ENCODE data around the gene MAP6D1. TPM values are rescaled to one million over a fixed set of nuclear protein-coding genes. Genes with fewer than 3 reads are reported as not detected.
A peak's percentile ranks its signal among the peaks of the same experiment; 100 is the strongest.

Gene MAP6D1
- total RNA-seq, result 10 to 100 TPM; 10.7 to 17.1 TPM
- polyA plus RNA-seq (ENCODE audit: insufficient read length in 2 of 2), result 10 to 100 TPM; 29.1 to 40.7 TPM
- long read RNA-seq, donor 1, transcript MAP6D1-201 (3 exons, 2,111 nt), result major isoform, 17 of 21 reads
- long read RNA-seq, donor 1, partial matches to known transcripts, result 0 of 21 reads
- long read RNA-seq, donor 1, other reads (novel, unspliced or antisense), result 0 of 21 reads
- long read RNA-seq, donor 2, transcript MAP6D1-201 (3 exons, 2,111 nt), result major isoform, 6 of 9 reads
- long read RNA-seq, donor 2, partial matches to known transcripts, result 0 of 9 reads
- long read RNA-seq, donor 2, other reads (novel, unspliced or antisense), result 0 of 9 reads
- long read RNA-seq, donor 3, transcript MAP6D1-201 (3 exons, 2,111 nt), result major isoform, 9 of 9 reads
- long read RNA-seq, donor 3, partial matches to known transcripts, result 0 of 9 reads
- long read RNA-seq, donor 3, other reads (novel, unspliced or antisense), result 0 of 9 reads
- long read RNA-seq, donor 4, partial matches to known transcripts, result 0 of 1 reads
- long read RNA-seq, donor 4, other reads (novel, unspliced or antisense), result 0 of 1 reads

DNA sequence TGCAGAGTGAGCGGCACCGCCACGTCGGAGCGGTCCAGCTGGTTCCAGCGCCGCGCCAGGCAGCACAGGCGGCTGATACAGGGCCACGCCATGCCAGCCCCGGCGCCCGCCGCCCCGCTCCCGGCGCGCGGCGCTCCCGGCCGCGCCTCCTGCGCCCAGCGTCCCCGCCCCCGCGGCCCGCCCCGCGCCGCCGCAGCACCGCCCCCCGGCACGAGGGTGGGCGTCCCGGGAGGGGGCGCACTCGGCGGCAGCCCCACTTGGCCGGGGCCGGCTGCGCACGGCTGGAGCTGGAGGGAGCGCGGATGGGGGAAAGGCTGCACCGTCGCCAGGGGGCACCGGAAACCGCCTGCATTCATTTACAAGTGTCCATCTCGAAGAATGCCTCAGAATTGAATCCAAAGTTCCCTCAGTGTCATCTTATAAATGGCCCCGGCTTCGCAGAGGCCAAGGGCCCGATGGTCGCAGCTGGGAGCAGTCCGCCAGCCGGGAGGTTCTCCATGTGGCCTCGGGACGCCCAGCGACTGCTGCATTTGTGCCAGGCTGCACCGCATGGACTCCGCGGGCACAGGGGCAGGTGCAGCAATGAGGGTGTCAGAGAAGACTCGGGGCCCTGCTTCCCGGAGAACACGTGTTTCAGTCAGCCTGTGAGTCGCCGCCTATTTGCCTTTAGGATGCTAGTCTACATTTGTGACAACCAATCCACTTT, at the start of gene MAP6D1:
MAP6D1 (minus strand) TSS at position 122 of the 706 bp plus-strand sequence; CDS start at position 92, 30 bp downstream.
- WGBS (ENCODE audit: insufficient coverage), result 1% methylated on average over 69 of the region's 69 CpGs
- peaks cover 26% of the 10 kb centered on the region for H3K4me1 ChIP-seq (ENCODE audit: control insufficient read depth, insufficient read depth, low read length)
- H3K36me3 ChIP-seq (ENCODE audit: control insufficient read depth, insufficient read depth, low read length), result peaks cover 14% of the 10 kb centered on the region
- no peaks in the 10 kb centered on the region for H3K27me3 ChIP-seq (ENCODE audit: control insufficient read depth, insufficient read depth, low read length)
- H3K9me3 ChIP-seq (ENCODE audit: control insufficient read depth, insufficient read depth, low read length), result no peaks in the 10 kb centered on the region
- H3K27ac ChIP-seq (ENCODE audit: low read depth, low read length), result peak within 1 kb of the TSS; percentile 65
- H3K4me3 ChIP-seq (ENCODE audit: low read depth, low read length), result peak within 1 kb of the TSS; percentile 41
- DNase-seq (ENCODE audit: low read depth in 4 of 6, low spot score in 6 of 6), result peak in 3 of 6 donors; percentile 42 to 83 (median 76)

DNA sequence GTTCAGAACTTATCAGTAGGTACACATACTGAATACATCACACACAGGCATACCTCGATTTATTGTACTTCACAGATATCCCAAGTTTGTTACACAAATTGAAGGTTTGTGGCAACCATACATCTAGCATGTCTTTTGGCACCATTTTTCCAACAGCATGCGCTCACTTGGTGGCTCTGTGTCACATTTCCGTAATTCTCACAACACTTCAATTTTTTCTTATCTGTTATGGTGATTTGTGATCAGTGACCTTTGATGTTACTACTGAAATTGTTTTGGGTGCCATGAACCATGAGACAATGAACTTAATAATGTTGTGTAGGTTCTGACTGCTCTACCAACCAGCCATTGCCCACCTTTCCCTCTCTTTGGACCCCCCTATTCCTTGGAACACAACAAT, 48.5 kb upstream of the MAP6D1 start:
- DNase-seq (ENCODE audit: low read depth in 4 of 6, low spot score in 6 of 6), result no peak
- H3K9me3 ChIP-seq (ENCODE audit: control insufficient read depth, insufficient read depth, low read length), result no peaks in the 10 kb centered on the region
- H3K27me3 ChIP-seq (ENCODE audit: control insufficient read depth, insufficient read depth, low read length), result no peaks in the 10 kb centered on the region
- peaks cover 3% of the 10 kb centered on the region for H3K36me3 ChIP-seq (ENCODE audit: control insufficient read depth, insufficient read depth, low read length)
- WGBS (ENCODE audit: insufficient coverage), result no CpG with 5 or more reads among the region's 3 CpGs
- no peak overlapping the region for H3K4me3 ChIP-seq (ENCODE audit: low read depth, low read length)
- no peak overlapping the region for H3K27ac ChIP-seq (ENCODE audit: low read depth, low read length)
- no peaks in the 10 kb centered on the region for H3K4me1 ChIP-seq (ENCODE audit: control insufficient read depth, insufficient read depth, low read length)

DNA sequence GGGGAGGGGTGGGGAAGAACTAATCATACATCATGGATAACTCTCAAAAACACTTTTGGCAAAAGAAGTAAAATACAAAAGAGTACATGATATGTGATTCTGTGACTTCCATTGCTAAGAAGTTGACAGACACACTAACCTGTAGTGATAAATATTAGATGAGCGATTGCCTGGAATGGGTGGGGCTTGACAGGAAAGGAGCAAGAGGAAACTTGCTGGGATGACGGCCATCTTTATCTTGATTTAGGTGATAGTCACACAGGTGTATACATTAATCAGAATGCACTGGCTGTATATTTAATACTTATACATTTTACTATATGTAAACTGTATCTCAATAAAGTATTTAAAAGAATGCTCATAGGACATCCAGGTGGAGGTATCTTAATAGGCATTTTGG, 46.2 kb upstream of the MAP6D1 start:
- peaks cover 7% of the 10 kb centered on the region for H3K36me3 ChIP-seq (ENCODE audit: control insufficient read depth, insufficient read depth, low read length)
- no peak for DNase-seq (ENCODE audit: low read depth in 4 of 6, low spot score in 6 of 6)
- no peaks in the 10 kb centered on the region for H3K9me3 ChIP-seq (ENCODE audit: control insufficient read depth, insufficient read depth, low read length)
- H3K4me1 ChIP-seq (ENCODE audit: control insufficient read depth, insufficient read depth, low read length), result no peaks in the 10 kb centered on the region
- H3K4me3 ChIP-seq (ENCODE audit: low read depth, low read length), result no peak overlapping the region
- no peak overlapping the region for H3K27ac ChIP-seq (ENCODE audit: low read depth, low read length)
- H3K27me3 ChIP-seq (ENCODE audit: control insufficient read depth, insufficient read depth, low read length), result no peaks in the 10 kb centered on the region
- WGBS (ENCODE audit: insufficient coverage), result no CpG with 5 or more reads among the region's 2 CpGs

DNA sequence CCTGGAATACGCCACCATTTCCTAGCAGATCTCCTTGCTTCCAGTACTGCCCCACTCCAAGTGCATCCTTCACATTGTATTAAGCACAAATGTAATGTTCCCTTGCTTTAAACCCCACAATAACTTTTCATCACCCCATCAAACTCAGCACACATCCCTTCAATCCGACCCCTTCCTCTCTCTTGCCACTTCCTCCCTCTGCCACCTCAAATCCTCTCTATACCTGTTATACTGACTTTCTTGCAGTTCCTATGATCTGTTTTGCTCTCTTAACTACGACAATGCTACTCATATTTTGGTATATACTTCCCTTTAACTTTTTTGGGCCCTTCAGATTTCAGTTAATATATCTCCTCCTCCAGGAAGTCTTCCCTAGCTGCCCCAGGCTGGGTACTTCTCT, 45.2 kb upstream of the MAP6D1 start:
- H3K4me3 ChIP-seq (ENCODE audit: low read depth, low read length), result no peak overlapping the region
- no peaks in the 10 kb centered on the region for H3K4me1 ChIP-seq (ENCODE audit: control insufficient read depth, insufficient read depth, low read length)
- no peak for DNase-seq (ENCODE audit: low read depth in 4 of 6, low spot score in 6 of 6)
- peaks cover 9% of the 10 kb centered on the region for H3K36me3 ChIP-seq (ENCODE audit: control insufficient read depth, insufficient read depth, low read length)
- no peak overlapping the region for H3K27ac ChIP-seq (ENCODE audit: low read depth, low read length)
- WGBS (ENCODE audit: insufficient coverage), result 88% methylated on average over 3 of the region's 3 CpGs
- no peaks in the 10 kb centered on the region for H3K9me3 ChIP-seq (ENCODE audit: control insufficient read depth, insufficient read depth, low read length)
- H3K27me3 ChIP-seq (ENCODE audit: control insufficient read depth, insufficient read depth, low read length), result no peaks in the 10 kb centered on the region

GRCh38 chr3:183868796-183869195, 43.4 kb upstream of the MAP6D1 start:
- DNase-seq (ENCODE audit: low read depth in 4 of 6, low spot score in 6 of 6), result no peak
- WGBS (ENCODE audit: insufficient coverage), result 81% methylated on average over 1 of the region's 1 CpG
- no peak overlapping the region for H3K27ac ChIP-seq (ENCODE audit: low read depth, low read length)
- H3K4me3 ChIP-seq (ENCODE audit: low read depth, low read length), result no peak overlapping the region
- peaks cover 20% of the 10 kb centered on the region for H3K36me3 ChIP-seq (ENCODE audit: control insufficient read depth, insufficient read depth, low read length)
- no peaks in the 10 kb centered on the region for H3K9me3 ChIP-seq (ENCODE audit: control insufficient read depth, insufficient read depth, low read length)
- no peaks in the 10 kb centered on the region for H3K4me1 ChIP-seq (ENCODE audit: control insufficient read depth, insufficient read depth, low read length)
- no peaks in the 10 kb centered on the region for H3K27me3 ChIP-seq (ENCODE audit: control insufficient read depth, insufficient read depth, low read length)

- Histone ChIP-seq H3K36me3 (ENCODE audit: control insufficient read depth, insufficient read depth, low read length) (peaks cover 35% of the 10 kb centered on the region), H3K4me1 (ENCODE audit: control insufficient read depth, insufficient read depth, low read length) (no peaks in the 10 kb centered on the region), H3K27me3 (ENCODE audit: control insufficient read depth, insufficient read depth, low read length) (no peaks in the 10 kb centered on the region), H3K4me3 (ENCODE audit: low read depth, low read length) (no peak overlapping the region), H3K27ac (ENCODE audit: low read depth, low read length) (no peak overlapping the region), H3K9me3 (ENCODE audit: control insufficient read depth, insufficient read depth, low read length) (no peaks in the 10 kb centered on the region)
- whole genome bisulfite sequencing (ENCODE audit: insufficient coverage), result 80% methylated on average over 1 of the region's 4 CpGs
- no peak for DNase-seq (ENCODE audit: low read depth in 4 of 6, low spot score in 6 of 6)
Observed at GRCh38 chr3:183862610-183863009, 37.2 kb upstream of the MAP6D1 start.

- no peak overlapping the region for H3K4me3 ChIP-seq (ENCODE audit: low read depth, low read length)
- peaks cover 16% of the 10 kb centered on the region for H3K36me3 ChIP-seq (ENCODE audit: control insufficient read depth, insufficient read depth, low read length)
- no peaks in the 10 kb centered on the region for H3K27me3 ChIP-seq (ENCODE audit: control insufficient read depth, insufficient read depth, low read length)
- H3K27ac ChIP-seq (ENCODE audit: low read depth, low read length), result no peak overlapping the region
- no peak for DNase-seq (ENCODE audit: low read depth in 4 of 6, low spot score in 6 of 6)
- H3K4me1 ChIP-seq (ENCODE audit: control insufficient read depth, insufficient read depth, low read length), result no peaks in the 10 kb centered on the region
- no CpG with 5 or more reads among the region's 3 CpGs for WGBS (ENCODE audit: insufficient coverage)
- no peaks in the 10 kb centered on the region for H3K9me3 ChIP-seq (ENCODE audit: control insufficient read depth, insufficient read depth, low read length)
Observed at GRCh38 chr3:183857863-183858262, 32.5 kb upstream of the MAP6D1 start.

- peaks cover 12% of the 10 kb centered on the region for H3K36me3 ChIP-seq (ENCODE audit: control insufficient read depth, insufficient read depth, low read length)
- DNase-seq (ENCODE audit: low read depth in 4 of 6, low spot score in 6 of 6), result no peak
- H3K27me3 ChIP-seq (ENCODE audit: control insufficient read depth, insufficient read depth, low read length), result no peaks in the 10 kb centered on the region
- H3K27ac ChIP-seq (ENCODE audit: low read depth, low read length), result no peak overlapping the region
- H3K9me3 ChIP-seq (ENCODE audit: control insufficient read depth, insufficient read depth, low read length), result no peaks in the 10 kb centered on the region
- H3K4me1 ChIP-seq (ENCODE audit: control insufficient read depth, insufficient read depth, low read length), result no peaks in the 10 kb centered on the region
- no peak overlapping the region for H3K4me3 ChIP-seq (ENCODE audit: low read depth, low read length)
- WGBS (ENCODE audit: insufficient coverage), result 100% methylated on average over 1 of the region's 4 CpGs
Observed at GRCh38 chr3:183854318-183855035, 29.1 kb upstream of the MAP6D1 start.

GRCh38 chr3:183845608-183846288, 20.4 kb upstream of the MAP6D1 start:
- no peak overlapping the region for H3K4me3 ChIP-seq (ENCODE audit: low read depth, low read length)
- no peak overlapping the region for H3K27ac ChIP-seq (ENCODE audit: low read depth, low read length)
- no peak for DNase-seq (ENCODE audit: low read depth in 4 of 6, low spot score in 6 of 6)
- no peaks in the 10 kb centered on the region for H3K4me1 ChIP-seq (ENCODE audit: control insufficient read depth, insufficient read depth, low read length)
- H3K27me3 ChIP-seq (ENCODE audit: control insufficient read depth, insufficient read depth, low read length), result no peaks in the 10 kb centered on the region
- 92% methylated on average over 11 of the region's 13 CpGs for WGBS (ENCODE audit: insufficient coverage)
- peaks cover 30% of the 10 kb centered on the region for H3K36me3 ChIP-seq (ENCODE audit: control insufficient read depth, insufficient read depth, low read length)
- H3K9me3 ChIP-seq (ENCODE audit: control insufficient read depth, insufficient read depth, low read length), result no peaks in the 10 kb centered on the region
